NCI-H526 (cell line): ENCODE results near the gene ZC3H18.

Source experiments
- DNase-seq, 2 experiments: peaks; one replicate each; lab custom pipeline; 2025; lab: John Stamatoyannopoulos, UW

ZC3H18 gene

GRCh38 chr16:88639231-88640038 is 69.2 kb downstream of the ZC3H18 start:
- peak in 1 of 2 experiments; percentile 53 for DNase-seq

- DNase-seq = no peak
These were observed 69.9 kb downstream of the ZC3H18 start for GRCh38 chr16:88640039-88640495.

GRCh38 chr16:88640498-88641247 is 70.5 kb downstream of the ZC3H18 start:
- DNase-seq = no peak

- no peak for DNase-seq
These were observed 72.9 kb downstream of the ZC3H18 start for GRCh38 chr16:88642881-88643643.

- no peak for DNase-seq
These were observed 73.4 kb downstream of the ZC3H18 start for GRCh38 chr16:88643644-88643932.

GRCh38 chr16:88645455-88645854 is 75.3 kb downstream of the ZC3H18 start:
- no peak for DNase-seq

GRCh38 chr16:88645941-88646340 is 75.7 kb downstream of the ZC3H18 start:
- no peak for DNase-seq

- DNase-seq = no peak
These were observed 76.3 kb downstream of the ZC3H18 start for GRCh38 chr16:88646345-88647034.

- DNase-seq = no peak
These were observed 77.2 kb downstream of the ZC3H18 start for GRCh38 chr16:88647178-88648070.

GRCh38 chr16:88649195-88649923 is 79.2 kb downstream of the ZC3H18 start:
- DNase-seq = no peak

GRCh38 chr16:88649924-88650748 is 79.9 kb downstream of the ZC3H18 start:
- no peak for DNase-seq

- peak in 1 of 2 experiments; percentile 59 for DNase-seq
These were observed 80.6 kb downstream of the ZC3H18 start, which contains the start of gene CYBA for GRCh38 chr16:88650749-88651275. Gene CYBA (minus strand): TSS chr16:88651053. CDS start chr16:88651013, 40 bp downstream.

GRCh38 chr16:88651276-88651988 is 81.2 kb downstream of the ZC3H18 start:
- DNase-seq = no peak

GRCh38 chr16:88651989-88652761 is 82.0 kb downstream of the ZC3H18 start:
- DNase-seq = no peak

- DNase-seq = no peak
These were observed 82.5 kb downstream of the ZC3H18 start for GRCh38 chr16:88652762-88653063.

- DNase-seq = no peak
These were observed 82.9 kb downstream of the ZC3H18 start for GRCh38 chr16:88653101-88653500.

- DNase-seq = no peak
These were observed 83.6 kb downstream of the ZC3H18 start for GRCh38 chr16:88653596-88654362.
